SU-DHL-6 (cell line): ENCODE results near the gene GNL3.

Experiments used
- H2AFZ ChIP-seq: fragments of 200-600 bp; sonication (generic); 2 replicates; pipeline ENCODE4 v1.6.1; 2014; ENCODE audit warnings: low read depth, mild to moderate bottlenecking, moderate library complexity, mixed read lengths, antibody characterized with exemption, low read length; ENCODE audit not compliant: severe bottlenecking
- H3F3A ChIP-seq: fragments of 200-600 bp; shearing (Covaris generic); 2 replicates; pipeline ENCODE4 v1.6.0; 2016; ENCODE audit warnings: antibody characterized with exemption, mild to moderate bottlenecking; ENCODE audit not compliant: insufficient read depth
- H3K27ac ChIP-seq: fragments of 200-600 bp; sonication (generic); 2 replicates; pipeline ENCODE4 v1.5.1; 2016; ENCODE audit warnings: low read depth, mild to moderate bottlenecking, low read length, moderate library complexity, mixed read lengths
- H3K27me3 ChIP-seq: fragments of 200-600 bp; sonication (generic), shearing (Covaris generic); 2 replicates; pipeline ENCODE4 v1.6.0; 2014; ENCODE audit warnings: mild to moderate bottlenecking, low read length
- H3K36me3 ChIP-seq: fragments of 200-600 bp; sonication (generic); 2 replicates; pipeline ENCODE4 v1.6.1; 2014; ENCODE audit warnings: mild to moderate bottlenecking, low read length, mixed read lengths
- H3K4me2 ChIP-seq: fragments of 300-600, 200-600 bp; shearing (Covaris generic), sonication (generic); 2 replicates; pipeline ENCODE4 v1.6.0; 2014; ENCODE audit warnings: low read length, low read depth, mild to moderate bottlenecking; ENCODE audit not compliant: poor library complexity, severe bottlenecking
- H3K4me3 ChIP-seq: fragments of 200-600 bp; sonication (generic); 2 replicates; pipeline ENCODE4 v1.5.1; 2014; ENCODE audit warnings: antibody characterized with exemption, low read length, mild to moderate bottlenecking, mixed read lengths; ENCODE audit not compliant: insufficient read depth, poor library complexity, severe bottlenecking
- H3K79me2 ChIP-seq: fragments of 200-600 bp; sonication (generic); 2 replicates; pipeline ENCODE4 v1.6.1; 2014; ENCODE audit warnings: mild to moderate bottlenecking, low read length, moderate library complexity; ENCODE audit not compliant: insufficient read depth
- H3K9ac ChIP-seq: fragments of 200-600 bp; sonication (generic); 2 replicates; pipeline ENCODE4 v1.7.0; 2014; ENCODE audit warnings: mild to moderate bottlenecking, low read length
- H3K9me2 ChIP-seq: fragments of 200-600 bp; sonication (generic); replicated peaks from 2 replicates; pipeline ENCODE4 v1.6.1; 2014; ENCODE audit warnings: low read length; ENCODE audit not compliant: insufficient read depth
- H3K9me3 ChIP-seq: fragments of 200-600 bp; sonication (generic); 2 replicates; pipeline ENCODE4 v1.6.1; 2014; ENCODE audit warnings: low read length, mixed read lengths; ENCODE audit not compliant: insufficient read depth
- H4K20me1 ChIP-seq: fragments of 200-600 bp; sonication (generic); 2 replicates; pipeline ENCODE4 v1.6.1; 2014; ENCODE audit warnings: low read depth, mild to moderate bottlenecking, antibody characterized with exemption, low read length, moderate library complexity, mixed read lengths
- CTCF ChIP-seq: fragments of 200-600 bp; sonication (generic); IDR thresholded peaks from one replicate; pipeline ENCODE4 v1.5.1; 2017; ENCODE audit warnings: antibody characterized with exemption, mild to moderate bottlenecking, low read length, moderate library complexity; ENCODE audit not compliant: insufficient read depth, poor library complexity, severe bottlenecking
- EZH2phosphoT487 ChIP-seq: fragments of 200-600 bp; sonication (generic), shearing (Covaris generic); conservative IDR thresholded peaks from 2 replicates; pipeline ENCODE4 v1.6.1; 2018; ENCODE audit warnings: mild to moderate bottlenecking, antibody characterized with exemption, low read length, moderate library complexity, mixed read lengths

The GNL3 gene

GRCh38 chr3:52743152-52743551 is 57.3 kb downstream of the GNL3 start:
- TF ChIP-seq EZH2phosphoT487 (no peak), CTCF (no peak)
- no peaks in the 10 kb centered on the region for H3K27me3 ChIP-seq
- no peaks in the 10 kb centered on the region for H4K20me1 ChIP-seq
- no peaks in the 10 kb centered on the region for H3F3A ChIP-seq
- no peaks in the 10 kb centered on the region for H3K79me2 ChIP-seq
- H3K9me3 ChIP-seq: no peaks in the 10 kb centered on the region
- H2AFZ ChIP-seq: no peak overlapping the region
- H3K4me3 ChIP-seq: no peak overlapping the region
- H3K9ac ChIP-seq: no peak overlapping the region
- no peak overlapping the region for H3K27ac ChIP-seq
- no peaks in the 10 kb centered on the region for H3K9me2 ChIP-seq
- peaks cover under 1% of the 10 kb centered on the region; the same call in 1 of the 2 replicates for H3K36me3 ChIP-seq
- no peak overlapping the region for H3K4me2 ChIP-seq

GRCh38 chr3:52743721-52744120 is 57.9 kb downstream of the GNL3 start:
- Histone ChIP-seq H3K36me3 (peaks cover 6% of the 10 kb centered on the region; the same call in 1 of the 2 replicates), H3K4me2 (no peak overlapping the region), H3K9ac (no peak overlapping the region), H3K9me3 (no peaks in the 10 kb centered on the region), H3K27ac (no peak overlapping the region), H3K79me2 (no peaks in the 10 kb centered on the region), H3K27me3 (no peaks in the 10 kb centered on the region), H3K4me3 (no peak overlapping the region), H4K20me1 (no peaks in the 10 kb centered on the region), H3F3A (no peaks in the 10 kb centered on the region), H2AFZ (no peak overlapping the region), H3K9me2 (no peaks in the 10 kb centered on the region)
- TF ChIP-seq CTCF: no peak
- TF ChIP-seq EZH2phosphoT487: no peak
